Activated CD4-positive, alpha-beta T cell treated with anti-CD3 and anti-CD28 coated beads, Interleukin-2, Interleukin-6, amounts not matched to agents 100 ng/mL and 50 ng/mL, durations not matched to agents 16 hours and 8 hours (primary cell): Measurements from ENCODE around the gene LAMB4.
A peak's percentile ranks its signal among the peaks of the same experiment; 100 is the strongest.

ENCODE experiments used
- DNase-seq: peaks from one replicate; pipeline ENCODE4 v3.0.0-alpha.2; 2020

The LAMB4 gene

GRCh38 chr7:108078211-108078673 is 51.9 kb downstream of the LAMB4 start:
- no peak for DNase-seq

GRCh38 chr7:108077709-108078108 is 52.5 kb downstream of the LAMB4 start:
- DNase-seq = no peak

DNA sequence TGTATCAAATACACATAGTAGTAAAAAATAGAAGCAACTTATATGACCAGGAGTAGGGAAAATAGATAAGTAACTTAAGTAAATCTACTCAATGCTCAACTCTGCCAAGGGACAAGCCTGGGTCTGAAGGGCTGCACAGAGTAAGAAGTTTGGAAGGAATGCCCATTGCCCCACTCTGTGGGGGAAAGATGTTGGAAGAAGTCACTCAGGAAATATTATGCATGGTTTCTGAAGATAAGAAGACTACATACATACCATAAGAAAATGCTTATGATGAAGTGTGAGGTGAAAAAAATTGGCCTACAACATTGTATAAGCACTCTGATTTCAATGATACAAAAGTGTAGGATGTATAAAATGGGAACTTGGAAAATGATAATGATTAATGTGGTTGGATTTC is 54.0 kb downstream of the LAMB4 start:
- DNase-seq = no peak

DNA sequence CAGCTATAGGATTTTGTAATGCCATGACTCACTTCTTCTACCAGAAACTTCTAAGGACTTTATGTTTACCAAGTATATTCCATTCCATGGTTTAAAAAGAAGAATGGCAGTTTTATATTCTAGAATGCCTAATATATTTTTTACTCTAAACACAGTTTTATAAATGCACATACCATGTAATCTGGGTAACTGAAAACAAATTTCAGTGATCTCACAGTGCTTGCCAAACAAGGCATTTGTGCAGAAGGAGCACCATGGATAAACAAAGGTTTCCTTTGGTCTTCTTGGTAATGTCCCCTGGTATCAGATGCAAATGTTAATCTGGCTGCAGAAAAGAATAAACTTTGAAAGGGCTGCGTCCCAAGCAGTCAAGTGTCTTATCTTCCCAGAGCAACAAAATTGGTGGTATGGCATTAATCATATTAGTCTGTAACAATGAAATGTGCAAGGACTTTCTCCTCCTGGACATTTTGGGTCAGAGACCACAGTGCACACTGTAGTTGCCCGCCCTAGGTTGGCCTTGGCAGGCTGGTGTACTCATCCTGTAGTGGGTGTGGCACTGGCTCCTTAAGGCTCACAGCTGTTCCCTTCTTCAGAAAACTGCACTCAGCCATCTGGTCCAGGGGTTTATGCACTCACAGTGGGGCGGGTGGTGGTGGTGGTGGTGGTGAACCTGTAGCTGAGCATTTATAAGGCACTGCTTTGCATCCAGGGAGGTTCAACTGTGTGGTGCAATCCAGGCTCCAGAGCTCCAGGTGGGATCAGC is 56.7 kb downstream of the LAMB4 start:
- no peak for DNase-seq

GRCh38 chr7:108072739-108073138 is 57.4 kb downstream of the LAMB4 start:
- no peak for DNase-seq

GRCh38 chr7:108072116-108072515 is 58.0 kb downstream of the LAMB4 start:
- DNase-seq = no peak

DNA sequence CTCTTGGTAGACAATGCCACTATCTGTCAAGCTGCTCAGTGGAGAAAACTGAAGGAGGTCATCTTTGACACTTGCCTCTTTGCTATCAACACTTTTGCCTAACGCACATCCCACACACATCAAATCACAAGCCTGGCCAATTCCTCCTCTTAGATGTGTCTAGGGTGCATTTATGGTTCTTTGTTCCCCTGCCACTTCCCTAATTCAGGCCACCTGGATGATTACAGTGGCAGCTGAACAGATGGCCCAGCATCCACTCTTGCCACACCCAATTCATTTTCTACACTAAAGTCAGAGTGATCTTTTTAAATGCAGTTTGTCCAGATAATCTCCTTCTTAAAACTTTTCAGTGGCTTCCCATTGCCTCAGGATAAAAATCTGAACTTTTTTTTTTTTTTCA is 58.6 kb downstream of the LAMB4 start:
- no peak for DNase-seq

DNA sequence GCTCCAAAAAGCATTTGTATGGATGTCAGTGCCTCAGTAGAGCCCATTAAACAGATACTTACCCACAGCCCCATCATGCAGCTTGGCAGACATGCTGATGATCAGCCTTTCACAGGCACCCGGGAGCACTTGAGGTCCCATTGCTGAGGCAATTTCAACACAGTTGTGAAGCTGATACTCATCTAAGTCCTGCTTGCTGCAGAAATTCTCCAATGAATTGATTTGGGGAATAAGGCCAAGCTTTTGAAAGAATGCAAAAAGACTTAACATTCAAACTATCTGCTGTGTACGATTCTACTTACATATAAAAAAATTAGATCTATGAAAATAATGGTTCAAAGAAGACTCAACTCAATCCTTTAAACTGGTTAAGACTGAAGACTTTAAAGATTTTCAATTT is 60.5 kb downstream of the LAMB4 start:
- no peak for DNase-seq

DNA sequence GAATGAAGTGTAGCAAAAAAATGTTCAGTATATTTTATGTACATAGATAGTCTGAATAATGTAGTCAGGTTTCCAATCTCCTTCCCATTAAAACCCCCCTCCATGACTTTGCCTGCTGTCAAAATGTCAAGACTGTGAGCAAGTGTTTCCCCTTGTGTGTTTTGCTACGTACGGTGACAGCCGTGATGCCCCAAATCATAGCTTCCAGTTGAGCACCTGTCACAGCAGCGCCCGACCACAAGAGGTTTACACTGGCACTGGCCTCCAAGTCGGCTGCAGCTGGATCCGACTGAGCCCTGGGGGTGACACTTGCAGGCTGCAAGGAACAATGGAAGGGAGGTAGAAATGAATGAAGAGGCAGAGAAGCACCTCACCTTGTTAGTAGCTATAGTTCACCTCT is 62.3 kb downstream of the LAMB4 start:
- no peak for DNase-seq

- no peak for DNase-seq
Measured at GRCh38 chr7:108066486-108066885, 63.7 kb downstream of the LAMB4 start.

DNA sequence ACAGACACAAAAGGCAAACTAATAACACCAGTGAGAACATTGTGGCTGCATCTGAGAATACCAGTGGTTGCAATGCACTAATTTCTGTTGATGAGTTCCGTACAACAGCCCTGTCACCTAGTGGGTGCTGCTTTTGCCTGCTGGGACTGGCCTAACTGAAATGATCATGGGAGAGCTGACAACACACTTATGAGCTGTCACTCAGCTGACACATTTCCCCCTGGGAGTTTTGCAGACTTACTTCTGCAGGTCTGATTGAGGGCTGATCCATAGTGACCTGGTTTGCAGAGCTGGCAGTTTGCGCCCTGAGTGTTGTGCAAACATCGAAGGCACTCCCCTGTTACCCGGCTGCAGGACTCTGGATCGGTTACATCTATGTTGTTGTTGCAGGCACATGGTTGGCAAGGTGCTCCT is 66.6 kb downstream of the LAMB4 start:
- peak; percentile 1 for DNase-seq

DNA sequence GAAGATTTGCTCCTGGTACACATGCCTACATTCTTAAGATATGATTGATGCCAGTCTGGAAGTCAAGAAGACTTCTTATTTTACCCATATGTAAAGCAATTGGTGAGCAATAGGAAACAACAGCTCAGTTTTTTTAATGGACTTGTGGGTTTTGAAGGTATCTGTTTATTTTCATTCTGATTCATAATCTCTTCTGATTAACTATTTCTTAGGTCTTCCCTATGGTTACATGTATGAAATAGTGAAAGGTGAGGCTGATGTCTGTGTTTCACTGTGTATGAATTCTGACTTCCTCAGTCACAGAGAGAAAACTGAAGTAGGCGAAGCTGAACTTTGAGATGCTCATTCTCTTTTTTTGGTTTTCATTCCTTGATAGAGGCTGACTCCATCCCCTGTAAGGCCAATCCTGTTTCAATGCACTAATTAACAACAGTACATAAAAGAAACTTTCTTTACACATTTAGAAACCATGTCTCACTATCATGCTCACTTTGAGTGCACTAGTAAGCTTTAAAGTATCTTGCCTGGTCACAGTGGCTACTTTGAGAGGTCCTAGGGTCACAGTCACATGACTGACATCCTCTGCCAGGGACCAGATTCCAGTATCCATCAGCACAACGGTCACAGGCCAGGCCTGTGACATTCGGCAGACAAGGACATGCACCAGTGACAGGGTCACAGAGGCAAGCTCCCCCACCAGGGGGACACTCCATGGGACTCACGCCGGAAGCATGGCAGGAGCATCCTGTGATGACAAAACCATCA is 67.7 kb downstream of the LAMB4 start:
- no peak for DNase-seq

DNA sequence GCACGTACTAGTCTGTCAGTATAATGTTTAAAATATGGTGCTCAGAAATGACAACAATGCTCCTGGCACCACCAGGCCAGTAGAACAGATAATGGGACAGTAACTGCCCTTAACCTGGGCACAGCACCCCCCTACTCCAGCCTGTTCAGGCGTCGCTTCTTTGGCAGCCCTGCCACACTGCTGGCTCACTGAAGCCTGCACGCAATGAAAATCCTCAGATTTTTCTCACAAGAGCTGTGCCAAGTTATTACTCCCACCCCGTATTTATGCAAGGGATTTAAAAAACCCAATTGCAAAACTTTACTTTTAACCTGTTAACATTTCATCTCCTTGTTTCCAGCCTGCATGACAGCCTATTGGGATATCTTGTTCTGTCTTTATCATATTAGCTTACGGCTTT is 70.6 kb downstream of the LAMB4 start:
- no peak for DNase-seq

GRCh38 chr7:108057951-108058481 is 72.1 kb downstream of the LAMB4 start:
- no peak for DNase-seq

DNA sequence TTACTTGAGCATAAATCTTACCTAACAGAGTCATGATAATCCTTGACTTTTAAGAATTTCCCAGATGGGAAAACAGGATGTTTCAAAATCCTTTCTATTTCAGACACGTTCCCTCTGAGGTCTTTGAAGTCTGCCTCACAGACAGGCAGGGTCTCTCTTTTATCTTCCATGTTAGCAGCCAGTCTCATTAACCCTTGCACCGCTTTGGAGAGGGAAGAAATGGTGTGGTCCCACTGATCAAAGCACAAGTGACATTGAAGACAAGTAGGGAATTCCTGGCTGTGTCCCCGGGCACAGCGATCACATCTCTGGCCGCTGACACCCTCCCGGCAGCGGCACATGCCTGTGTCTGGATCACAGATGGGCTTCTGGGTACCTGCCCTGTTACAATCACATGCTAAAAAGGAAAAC is 74.5 kb downstream of the LAMB4 start:
- no peak for DNase-seq

GRCh38 chr7:108054537-108054936 is 75.6 kb downstream of the LAMB4 start:
- no peak for DNase-seq

GRCh38 chr7:108053250-108053649 is 76.9 kb downstream of the LAMB4 start:
- no peak for DNase-seq

- DNase-seq = no peak
Measured at GRCh38 chr7:108051454-108051853, 78.7 kb downstream of the LAMB4 start.

- DNase-seq = no peak
Measured at GRCh38 chr7:108049962-108050361, 80.2 kb downstream of the LAMB4 start.

GRCh38 chr7:108048422-108048821 is 81.7 kb downstream of the LAMB4 start:
- DNase-seq = no peak

DNA sequence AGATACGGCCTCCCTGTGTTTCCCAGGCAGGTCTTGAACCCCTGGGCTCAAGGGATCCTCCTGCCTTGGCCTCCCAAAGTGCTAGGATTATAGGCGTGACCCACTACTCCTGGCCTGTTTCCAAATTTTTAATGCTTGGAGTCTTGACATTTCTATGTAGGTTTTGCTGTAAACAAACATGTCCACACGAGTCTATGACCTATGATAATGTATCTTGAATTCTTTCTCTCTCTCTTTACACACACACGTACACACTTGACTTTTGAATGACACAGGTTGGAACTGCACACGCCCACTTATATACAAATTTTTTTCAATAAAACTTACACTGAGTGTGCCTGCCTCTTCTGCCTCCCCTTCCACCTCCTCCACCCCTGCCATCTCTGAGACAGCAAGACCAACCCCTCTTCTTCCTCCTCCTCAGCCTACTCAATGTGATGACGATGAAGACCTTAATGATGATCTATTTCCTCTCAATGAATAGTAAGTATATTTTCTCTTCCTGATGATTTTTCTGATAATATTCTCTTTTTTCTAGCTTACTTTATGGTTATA is 83.1 kb downstream of the LAMB4 start:
- DNase-seq = no peak

DNA sequence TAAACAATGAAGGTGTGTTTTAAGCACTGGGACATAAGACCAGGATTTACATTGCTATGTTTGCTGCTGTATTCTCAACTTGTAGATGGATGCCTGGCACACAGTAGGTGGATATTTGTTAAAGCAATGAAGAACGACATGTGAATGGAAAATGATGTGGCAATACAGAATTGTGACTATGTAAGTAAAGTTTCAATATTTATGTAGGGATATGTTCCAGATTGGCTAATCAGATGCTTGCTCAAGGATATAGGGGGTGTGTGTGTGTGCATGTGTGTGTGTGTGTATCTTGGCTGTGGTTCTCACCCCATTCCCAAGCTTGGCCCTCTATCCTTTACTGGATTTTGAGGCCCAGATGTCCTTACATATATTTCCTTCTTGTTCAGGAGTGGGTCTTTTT is 84.5 kb downstream of the LAMB4 start:
- DNase-seq = no peak

DNA sequence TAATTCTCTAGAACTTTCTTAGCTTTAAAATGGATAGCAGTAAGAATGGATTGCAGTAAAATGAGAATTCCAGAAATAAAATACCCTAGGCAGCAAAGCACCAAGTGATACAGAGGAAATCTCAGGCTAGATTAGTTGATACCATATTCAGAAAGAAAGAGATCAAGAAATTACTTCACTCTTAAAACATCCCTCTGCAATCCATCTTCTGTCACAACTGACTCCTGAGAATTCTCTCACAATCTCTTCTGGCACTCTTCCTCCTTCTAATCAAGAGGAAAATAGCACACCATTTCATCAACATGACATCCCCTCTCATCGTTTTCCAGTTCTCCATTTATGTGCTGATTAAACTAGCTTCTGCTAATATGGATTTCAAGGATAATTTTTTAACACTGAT is 85.0 kb downstream of the LAMB4 start:
- DNase-seq = no peak

DNA sequence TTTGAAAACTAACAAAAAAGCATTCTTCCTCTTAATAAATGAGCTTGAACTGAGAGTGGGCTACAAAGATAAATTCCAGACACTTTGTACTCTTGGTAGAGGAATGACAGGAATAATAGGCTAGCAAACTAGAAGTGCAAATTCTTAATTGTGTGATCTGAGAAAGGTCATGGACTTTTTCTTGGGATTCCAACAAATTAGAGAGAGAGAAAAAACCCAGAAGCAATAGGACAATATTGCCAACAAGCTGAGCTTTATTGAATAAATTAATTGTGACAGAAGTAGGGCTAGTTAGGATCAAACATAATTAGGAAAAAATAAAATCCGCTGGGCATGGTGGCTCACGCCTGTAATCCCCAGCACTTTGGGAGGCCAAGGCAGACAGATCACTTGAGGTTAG is 85.8 kb downstream of the LAMB4 start:
- no peak for DNase-seq
